SIG-M5 treated with dmso at 0.1 percent for 504 hours (cell line): ENCODE measurements around the gene AMTN.
"Not testable (repeated sequence)": the region's sequence is repeated elsewhere in the genome, so short reads cannot be mapped to it uniquely, and the experiment has no call there.

Source experiments
- DNase-seq: peaks from one replicate; lab custom pipeline; 2025; ENCODE audit not compliant: unreplicated experiment; lab: John Stamatoyannopoulos, UW

Gene AMTN, protein sequence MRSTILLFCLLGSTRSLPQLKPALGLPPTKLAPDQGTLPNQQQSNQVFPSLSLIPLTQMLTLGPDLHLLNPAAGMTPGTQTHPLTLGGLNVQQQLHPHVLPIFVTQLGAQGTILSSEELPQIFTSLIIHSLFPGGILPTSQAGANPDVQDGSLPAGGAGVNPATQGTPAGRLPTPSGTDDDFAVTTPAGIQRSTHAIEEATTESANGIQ

DNA sequence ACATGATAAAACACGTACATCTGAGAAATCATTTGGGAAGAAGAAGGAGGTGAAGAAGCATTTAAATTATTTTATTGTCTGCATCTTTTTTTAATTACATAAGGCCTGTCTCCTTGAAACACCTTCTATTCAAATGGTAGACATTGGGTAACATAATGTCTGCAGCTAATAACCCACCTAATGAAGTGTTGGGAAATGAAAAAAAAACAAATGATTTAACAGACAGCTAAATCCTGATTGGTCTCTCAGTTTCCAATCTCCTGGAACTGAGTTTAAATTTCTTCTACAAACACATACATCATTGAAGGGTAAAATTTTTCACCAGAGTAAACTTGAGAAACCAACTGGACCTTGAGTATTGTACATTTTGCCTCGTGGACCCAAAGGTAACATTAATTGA, at the start of gene AMTN:
Gene AMTN (plus strand): TSS at position 301 of the 400 bp plus-strand sequence. CDS start 209 bp downstream, outside the sequence.
- DNase-seq: no peak

DNA sequence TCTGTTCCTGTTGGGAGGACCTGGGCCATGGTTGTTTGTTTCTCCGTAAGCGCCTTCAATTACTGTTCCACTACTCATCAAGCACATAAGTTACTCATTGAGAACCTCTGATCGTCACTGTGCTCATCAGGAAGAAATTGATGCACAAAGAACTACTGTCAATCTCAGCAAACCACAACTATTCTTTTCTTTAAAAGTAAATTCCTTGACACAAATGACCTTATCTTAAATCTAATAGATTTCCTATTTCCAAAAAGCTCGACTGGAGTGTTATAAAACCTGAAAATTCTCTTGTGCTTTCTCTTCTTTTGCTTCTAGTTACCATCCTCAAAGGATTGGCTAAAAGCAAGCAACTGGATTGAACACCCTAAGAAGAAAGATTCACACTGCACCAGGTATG, 46.5 kb upstream of the AMTN start, which contains the start of gene MUC7:
Gene MUC7 (plus strand): TSS at position 301 of the 400 bp plus-strand sequence. CDS start 1,825 bp downstream, outside the sequence.
- no peak for DNase-seq

DNA sequence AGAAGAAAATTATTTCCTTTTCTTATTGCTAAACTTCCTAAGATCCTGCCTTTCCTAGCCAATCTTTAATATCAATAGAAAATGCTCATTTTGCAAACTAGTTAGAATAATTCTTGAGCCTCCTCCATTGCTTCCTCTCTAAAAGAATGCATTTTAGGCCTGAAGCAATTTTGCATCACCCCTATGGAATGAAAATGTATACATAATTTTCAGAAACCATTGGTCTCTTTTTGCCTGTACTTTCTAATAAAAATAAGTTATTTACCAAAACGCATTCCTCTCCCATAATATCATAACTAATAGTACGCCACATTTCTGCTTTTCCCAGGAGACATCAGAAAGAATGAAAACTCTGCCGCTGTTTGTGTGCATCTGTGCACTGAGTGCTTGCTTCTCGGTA, 44.7 kb upstream of the AMTN start:
- no peak for DNase-seq

DNA sequence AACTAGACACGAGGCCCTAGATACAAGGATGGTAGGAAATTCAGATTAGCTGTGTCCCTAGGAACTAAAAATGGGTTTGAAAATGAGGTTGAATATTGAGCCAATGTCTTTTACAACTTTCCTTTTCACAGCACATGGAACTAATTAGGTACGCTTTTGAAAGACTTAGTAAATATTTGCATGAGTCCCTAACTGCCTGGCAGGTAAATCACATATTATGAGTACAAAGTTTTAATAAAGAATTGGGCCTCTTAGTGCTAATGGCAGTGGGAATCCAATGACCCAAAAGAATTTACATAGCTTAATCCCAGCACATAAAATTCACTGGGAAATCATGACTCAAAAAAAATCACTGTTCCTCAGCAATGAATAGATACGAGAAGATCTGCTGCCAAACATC, 29.6 kb upstream of the AMTN start:
- no peak for DNase-seq

DNA sequence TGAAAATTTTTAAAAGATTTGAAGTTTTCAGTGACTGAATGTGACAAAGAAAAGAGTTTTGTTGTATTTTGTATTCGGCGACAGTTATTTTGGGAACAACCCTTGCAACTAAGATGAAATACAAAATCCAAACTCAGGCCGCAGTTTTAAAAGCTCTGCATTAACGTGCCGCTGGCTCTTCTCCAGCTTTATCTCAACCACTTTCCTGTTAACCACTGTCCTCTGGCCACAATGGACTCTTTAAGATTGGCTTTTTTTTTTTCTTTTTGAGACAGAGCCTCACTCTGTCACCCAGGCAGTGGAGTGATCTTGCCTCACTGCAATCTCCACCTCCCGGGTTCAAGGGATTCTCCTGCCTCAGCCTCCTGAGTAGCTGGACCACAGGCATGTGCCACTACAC, 22.1 kb upstream of the AMTN start:
- no peak for DNase-seq

DNA sequence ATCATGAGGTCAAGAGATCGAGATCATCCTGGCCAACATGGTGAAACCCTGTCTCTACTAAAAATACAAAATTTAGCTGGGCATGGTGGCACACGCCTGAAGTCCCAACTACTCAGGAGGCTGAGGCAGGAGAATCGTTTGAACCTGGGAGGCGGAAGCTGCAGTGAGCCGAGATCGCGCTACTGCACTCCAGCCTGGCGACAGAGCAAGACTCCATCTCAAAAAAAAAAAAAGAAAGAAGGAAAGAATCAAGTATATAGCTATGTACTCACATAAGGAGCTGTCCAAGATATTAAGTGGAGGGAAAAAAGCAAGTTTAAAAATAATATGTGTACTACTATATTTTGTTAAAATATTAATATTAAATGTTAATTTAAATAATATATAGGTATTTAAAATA, 16.5 kb upstream of the AMTN start:
- DNase-seq: not testable (repeated sequence)

DNA sequence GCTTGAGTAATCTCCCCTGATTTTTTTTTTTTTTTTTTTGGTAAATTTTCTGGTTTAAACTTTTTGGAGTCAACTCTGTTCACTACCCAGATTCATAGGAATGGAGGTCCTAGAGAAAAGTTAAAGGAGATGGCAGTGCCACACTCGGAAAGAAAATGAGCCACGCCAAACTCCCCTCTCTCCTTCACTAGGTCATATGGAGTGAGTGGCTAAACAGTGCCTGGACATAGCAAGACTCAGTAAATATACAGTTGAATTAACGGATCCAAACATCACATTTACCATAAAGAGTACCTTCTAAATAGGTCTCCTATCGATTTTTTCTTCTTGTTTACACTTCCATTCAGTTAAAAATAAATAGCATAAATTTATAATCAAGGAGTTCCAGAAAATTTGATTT, 13.6 kb upstream of the AMTN start:
- no peak for DNase-seq

DNA sequence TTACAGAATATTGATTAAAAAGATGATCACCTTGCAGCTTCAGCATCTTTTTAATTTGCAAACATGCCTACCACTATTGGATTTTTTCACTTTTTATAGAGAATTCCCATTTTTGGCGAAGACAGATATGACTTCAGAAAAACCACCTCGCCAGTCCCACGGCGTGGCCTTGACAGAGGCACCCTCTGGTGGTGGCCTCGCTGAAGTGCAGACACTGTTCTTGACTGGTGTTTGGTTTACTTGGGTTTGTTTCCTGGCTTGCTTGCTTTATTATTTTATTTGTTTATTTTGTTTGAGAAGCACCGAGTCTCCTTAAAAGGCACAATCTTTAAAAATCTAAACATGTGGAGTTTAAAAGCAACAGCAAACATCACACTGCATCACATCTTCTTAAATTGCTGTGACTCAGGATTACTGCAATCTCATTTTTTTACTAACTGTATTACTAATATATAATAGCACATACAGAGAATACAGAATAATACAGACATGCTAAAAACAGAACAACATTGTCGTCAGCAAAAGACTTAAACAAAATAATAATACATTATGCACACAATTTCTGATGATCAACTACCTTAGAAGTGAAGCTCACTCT, 13.1 kb upstream of the AMTN start:
- no peak for DNase-seq

DNA sequence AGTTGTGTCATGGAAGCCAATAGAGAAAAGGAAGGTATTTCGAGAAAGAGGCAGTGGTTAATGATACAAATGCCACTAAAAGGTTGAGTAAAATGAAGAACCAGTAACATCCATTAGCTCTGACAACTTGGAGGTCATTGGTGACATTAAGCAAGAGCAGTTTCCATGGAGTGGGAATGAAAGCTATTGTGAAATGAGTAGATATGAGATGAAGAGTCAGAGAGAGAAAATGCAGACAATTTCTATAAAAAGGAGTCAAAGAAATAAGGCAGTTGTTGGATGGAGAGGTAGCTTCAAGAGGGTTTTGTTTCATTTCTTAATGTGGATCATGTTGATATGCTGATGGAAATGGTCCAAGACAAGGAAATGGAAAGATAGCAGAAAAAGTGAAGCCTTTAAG, 9.6 kb upstream of the AMTN start:
- DNase-seq: no peak

DNA sequence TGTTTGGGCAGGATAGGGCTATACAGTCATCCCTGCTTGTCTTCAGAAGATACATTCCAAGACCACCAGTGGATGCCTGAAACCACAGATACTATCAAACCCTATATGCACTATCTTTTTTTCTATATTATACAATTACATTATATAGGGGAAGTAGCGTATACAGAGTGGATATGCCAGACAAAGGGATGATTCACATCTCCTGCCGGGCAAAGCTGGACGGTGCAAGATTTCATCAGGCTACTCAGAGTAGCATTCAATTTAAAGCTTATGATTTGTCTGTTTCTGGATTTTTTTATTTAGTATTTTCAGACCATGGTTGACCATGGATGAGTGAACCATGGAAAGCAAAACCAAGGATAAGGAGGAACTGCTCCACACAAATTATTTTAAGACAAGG, 7.0 kb upstream of the AMTN start:
- DNase-seq: no peak

DNA sequence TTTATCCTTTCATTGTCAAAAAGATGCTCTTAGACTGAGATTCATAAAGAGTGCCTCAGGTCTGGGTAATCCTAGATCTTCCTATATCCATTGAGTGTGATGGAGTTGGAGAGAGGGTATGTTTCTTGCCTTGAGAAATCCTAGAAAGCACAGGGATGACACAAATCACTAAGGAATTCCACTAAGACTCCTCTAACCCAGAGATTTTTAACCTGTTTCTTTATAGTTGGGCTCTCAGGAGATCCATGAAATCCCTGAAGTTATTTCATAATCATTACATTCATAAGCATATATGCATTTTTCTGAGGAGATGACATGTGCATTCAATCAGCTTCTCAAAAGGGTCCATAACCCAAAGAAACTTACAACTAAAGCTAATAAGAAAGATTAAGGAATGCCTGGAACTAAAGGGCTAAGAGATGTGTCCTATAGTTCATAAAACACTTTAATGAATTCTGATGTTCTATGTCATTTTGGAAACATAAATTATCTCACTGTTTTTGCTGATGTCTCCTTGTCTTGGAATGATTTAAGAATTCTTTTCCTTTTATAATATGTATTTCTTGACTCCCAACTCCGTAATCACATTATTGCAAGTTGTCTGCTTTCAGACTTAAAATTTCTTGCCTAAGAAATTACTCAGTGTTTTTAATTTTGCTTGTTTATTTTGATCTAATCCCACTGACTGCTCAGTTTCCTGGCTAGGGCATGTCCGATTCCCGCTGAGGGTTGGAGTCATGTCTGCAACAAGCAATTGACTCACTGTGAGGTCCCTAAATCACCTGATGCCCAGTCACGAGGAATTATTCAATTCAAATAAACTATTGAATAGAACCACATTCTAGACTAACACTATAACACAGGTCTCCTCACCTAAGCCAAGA, 2.8 kb upstream of the AMTN start:
- no peak for DNase-seq

DNA sequence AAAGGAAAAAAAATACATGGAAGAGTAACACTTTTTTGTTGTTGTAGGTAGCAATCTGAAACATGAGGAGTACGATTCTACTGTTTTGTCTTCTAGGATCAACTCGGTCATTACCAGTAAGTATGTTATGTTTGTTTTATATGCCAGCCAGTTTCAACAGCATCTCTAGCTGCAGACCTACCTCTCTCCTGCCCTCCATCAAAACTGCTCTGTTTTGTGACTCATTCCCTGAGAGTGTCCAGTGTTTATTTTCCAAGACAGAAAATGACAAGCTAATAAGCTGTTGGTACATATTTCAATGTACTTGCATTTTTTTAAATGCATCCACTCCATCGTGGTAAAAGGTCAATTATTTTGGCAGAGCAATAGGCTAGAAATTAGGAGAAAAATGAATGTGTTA, 347 bp downstream of the AMTN start:
- no peak for DNase-seq

DNA sequence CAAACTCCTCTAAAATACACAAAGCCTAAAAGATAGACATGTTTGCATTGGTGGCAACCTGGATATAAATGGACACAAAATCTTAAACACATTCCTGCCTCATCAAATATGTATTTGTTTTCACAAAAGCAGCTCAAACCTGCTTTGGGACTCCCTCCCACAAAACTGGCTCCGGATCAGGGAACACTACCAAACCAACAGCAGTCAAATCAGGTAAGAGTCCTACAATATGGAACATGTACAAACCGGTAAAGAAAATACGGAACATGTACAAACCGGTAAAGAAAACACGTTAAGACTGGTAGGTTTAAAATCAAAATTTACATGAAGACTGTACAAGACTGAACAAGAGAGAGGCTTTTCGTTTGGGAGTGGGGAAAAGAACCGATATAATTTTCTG, 4.3 kb downstream of the AMTN start:
- no peak for DNase-seq

DNA sequence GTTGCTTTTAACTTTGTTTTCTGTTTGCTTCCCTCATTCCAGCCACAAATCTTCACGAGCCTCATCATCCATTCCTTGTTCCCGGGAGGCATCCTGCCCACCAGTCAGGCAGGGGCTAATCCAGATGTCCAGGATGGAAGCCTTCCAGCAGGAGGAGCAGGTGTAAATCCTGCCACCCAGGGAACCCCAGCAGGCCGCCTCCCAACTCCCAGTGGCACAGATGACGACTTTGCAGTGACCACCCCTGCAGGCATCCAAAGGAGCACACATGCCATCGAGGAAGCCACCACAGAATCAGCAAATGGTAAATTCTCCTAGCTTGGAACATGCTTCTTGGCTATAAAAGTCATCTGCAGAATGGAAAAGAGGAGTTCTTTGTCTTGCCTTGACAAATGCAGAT, 12.6 kb downstream of the AMTN start:
- DNase-seq: no peak

DNA sequence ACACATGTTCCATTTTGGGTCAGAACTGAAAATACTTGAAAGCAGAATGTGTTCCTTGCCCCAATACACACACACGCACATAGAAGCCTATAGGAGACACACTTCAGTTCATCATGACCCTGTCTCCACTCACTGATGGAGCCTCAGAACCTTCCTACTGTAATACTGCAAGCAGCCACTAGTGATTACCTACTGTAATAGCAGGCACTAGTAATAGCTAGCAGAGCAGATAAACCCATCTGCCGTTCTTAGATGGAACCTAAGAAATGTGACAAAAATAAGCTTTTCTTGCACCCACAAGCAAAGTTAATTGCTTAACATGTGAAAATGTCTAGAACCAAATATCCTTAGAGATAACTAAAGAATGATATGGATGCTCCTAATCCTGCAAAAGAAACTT, 13.6 kb downstream of the AMTN start:
- no peak for DNase-seq

DNA sequence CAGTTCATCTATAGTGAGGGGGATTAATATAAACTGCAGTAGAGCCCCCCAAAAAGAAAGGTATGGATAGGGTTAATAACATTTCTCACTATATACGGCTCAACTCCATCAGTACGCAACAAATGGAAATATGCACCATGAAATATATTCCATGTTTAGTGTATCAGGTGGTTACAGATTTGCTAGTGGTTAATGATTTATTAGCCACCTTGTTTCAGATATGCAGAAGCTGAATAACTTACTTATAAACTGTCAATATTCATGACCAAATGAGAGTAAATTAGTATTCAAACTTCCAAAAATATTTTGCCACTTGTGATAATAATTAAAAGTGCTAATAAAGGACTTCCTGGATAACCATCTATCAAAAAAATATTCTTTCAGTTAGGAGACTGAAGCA, 14.8 kb downstream of the AMTN start:
- DNase-seq: no peak

DNA sequence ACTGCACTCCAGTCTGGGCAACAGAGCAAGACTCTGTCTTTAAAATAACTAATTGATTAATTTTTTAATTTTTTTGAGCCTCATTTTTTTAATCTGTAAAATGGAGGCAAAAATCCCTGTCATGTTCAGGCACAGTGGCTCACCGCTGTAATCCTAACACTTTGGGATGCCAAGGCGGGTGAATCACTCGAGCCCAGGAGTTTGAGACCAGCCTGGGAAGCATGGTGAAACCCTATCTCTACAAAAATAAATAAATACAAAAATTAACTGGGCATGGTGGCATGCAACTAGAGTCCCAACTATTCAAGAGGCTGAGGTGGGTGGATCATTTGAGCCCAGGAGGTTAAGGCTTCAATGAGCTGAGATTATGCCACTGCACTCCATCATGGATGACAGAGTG, 15.4 kb downstream of the AMTN start:
- DNase-seq: no peak

DNA sequence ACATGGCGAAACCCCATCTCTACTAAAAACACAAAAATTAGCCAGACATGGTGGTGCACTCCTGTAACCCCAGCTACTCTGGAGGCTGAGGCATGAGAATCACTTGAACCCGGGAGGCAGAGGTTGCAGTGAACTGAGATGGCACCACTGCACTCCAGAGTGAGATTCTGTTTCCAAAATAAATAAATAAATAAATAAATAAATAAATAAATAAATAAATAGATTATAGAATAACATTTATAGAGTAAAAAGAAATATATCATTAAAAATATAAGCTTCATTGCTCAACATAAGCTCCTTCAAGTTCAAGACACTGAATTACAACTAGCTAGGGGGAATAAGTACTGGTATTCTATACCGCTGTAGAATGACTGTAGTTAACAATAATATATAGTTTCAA, 16.5 kb downstream of the AMTN start:
- DNase-seq: not testable (repeated sequence)

DNA sequence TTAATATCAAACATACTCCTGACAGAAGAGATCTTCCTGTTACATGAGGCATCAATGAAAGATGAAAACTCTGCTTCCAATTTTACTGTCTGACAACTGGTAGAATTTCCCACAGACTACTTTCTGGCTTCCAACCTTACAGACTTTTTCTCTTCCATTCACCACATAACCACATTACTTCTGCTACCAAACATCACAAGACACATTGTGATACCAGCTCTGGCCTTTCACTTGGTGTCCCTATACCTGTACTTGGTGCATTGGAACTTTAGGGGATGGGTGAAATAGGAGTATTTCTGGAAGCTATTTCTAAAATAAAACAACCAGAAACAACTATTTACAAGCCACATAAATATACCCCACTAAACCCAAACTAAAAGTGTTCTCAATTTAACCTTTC, 20.5 kb downstream of the AMTN start:
- no peak for DNase-seq

DNA sequence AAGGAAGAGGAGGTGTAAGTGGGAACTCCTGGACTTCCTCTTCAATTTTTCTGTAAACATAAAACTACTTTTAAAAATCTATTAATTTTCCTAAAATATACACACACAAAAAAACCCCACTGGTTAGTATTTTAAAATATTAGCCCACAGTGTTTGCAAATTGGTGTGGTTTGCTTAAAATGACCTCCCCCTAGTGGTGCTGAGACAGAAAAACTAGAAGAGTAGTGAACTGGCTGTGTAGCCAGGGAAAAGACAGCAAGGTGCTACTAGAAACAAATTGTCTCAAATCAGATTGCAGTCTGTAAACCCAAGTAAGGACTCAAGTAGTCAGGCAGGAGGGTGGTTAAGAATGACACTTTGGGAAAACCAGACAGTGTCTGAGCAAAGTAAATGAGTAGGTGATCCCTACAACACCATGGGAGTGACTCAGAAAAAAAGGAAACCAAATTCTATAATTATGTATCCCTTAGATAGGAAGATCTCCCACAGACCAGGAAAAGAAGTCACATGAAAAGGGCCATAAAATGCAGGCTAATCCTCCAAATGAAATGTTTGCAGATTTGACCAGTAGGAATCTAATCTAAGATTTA, 26.0 kb downstream of the AMTN start:
- peak; percentile 24 for DNase-seq

DNA sequence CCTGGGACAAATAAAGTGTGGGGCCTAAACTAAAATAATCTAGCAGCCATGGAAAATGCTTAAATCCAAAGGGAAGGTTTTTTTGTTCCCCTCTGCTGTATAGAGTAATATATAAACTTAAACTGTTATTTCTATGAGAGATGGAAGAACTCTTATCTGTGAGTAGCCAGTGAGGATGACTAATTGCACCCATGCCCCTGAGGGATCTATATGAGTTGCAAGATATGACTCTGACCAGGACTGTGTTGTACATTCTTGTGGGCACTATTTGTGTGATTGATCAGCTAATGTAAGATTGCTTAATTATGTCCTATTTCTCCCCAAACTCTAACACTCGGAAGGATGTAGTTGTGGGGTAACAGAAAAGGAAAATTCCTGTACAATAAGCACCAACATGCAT, 38.5 kb downstream of the AMTN start:
- DNase-seq: no peak
